Lower leg skin (tissue), 4 donors: Measurements from ENCODE around the gene CNOT1. TPM values are rescaled to one million over a fixed set of nuclear protein-coding genes. Genes with fewer than 3 reads are reported as not detected.

Experiments
- DNase-seq, 2 donors: peaks; one replicate each; pipeline ENCODE4 v3.0.0-alpha.2; 2019; ENCODE audit warnings: low spot score in 2 of 2
- H3K4me3 ChIP-seq: fragments of 200-600 bp; sonication (generic); 2 replicates; pipeline ENCODE4 v1.5.1; 2017; ENCODE audit warnings: mild to moderate bottlenecking, low read depth; ENCODE audit not compliant: poor library complexity, severe bottlenecking
- CTCF ChIP-seq, 3 donors: fragments of 450-650 bp; IDR thresholded peaks; one replicate each; pipeline ENCODE4 v1.5.1; 2016; ENCODE audit warnings: antibody characterized with exemption in 3 of 3, mild to moderate bottlenecking in 3 of 3, moderate library complexity in 2 of 3
- POLR2A ChIP-seq, 2 donors: fragments of 450-650 bp; IDR thresholded peaks; one replicate each; pipeline ENCODE4 v1.6.1; 2016 to 2017; ENCODE audit warnings: antibody characterized with exemption in 2 of 2, mild to moderate bottlenecking in 1 of 2, moderate library complexity in 1 of 2
- WGBS, 2 donors: methylation state at CpG; one replicate each; pipeline ENCODE4 v1.1.5; 2018; 5-methylcytosine and 5-hydroxymethylcytosine counted together
- intact Hi-C: fragments of 100-400 bp; cut with DNase I; formaldehyde crosslinking; loops from one replicate; pipeline ENCODE4 v1.15.0; 2023; ENCODE audit warnings: low total_unique reads
- total RNA-seq, 4 donors: library from RNA; depleted of rRNA; stranded (reverse); fragments of >200 nt; gene quantifications; one replicate each; pipeline ENCODE4 v1.1.0, GENCODE V29; 2016

The CNOT1 gene
- total RNA-seq, 4 donors from 2014 or later = 80.1 to 118 (median 102) TPM

- intact Hi-C loops = no loop called here
- WGBS, 2 donors = 88 to 97% methylated on average over 11 of the region's 11 CpGs
- TF ChIP-seq POLR2A (IDR thresholded peaks at IDR 0.05) (no peak), CTCF (IDR thresholded peaks at IDR 0.05) (no peak)
- no peak overlapping the region for H3K4me3 ChIP-seq
- DNase-seq = no peak
Observed at GRCh38 chr16:58481226-58481869, 148.3 kb downstream of the CNOT1 start.

GRCh38 chr16:58478427-58478826, 151.2 kb downstream of the CNOT1 start:
- no peak overlapping the region for H3K4me3 ChIP-seq
- intact Hi-C loops = no loop called here
- WGBS, 2 donors = 91 to 94% methylated on average over 2 of the region's 2 CpGs
- no peak for DNase-seq
- no peak for TF ChIP-seq POLR2A (IDR thresholded peaks at IDR 0.05)
- no peak for TF ChIP-seq CTCF (IDR thresholded peaks at IDR 0.05)

GRCh38 chr16:58476791-58477190, 152.8 kb downstream of the CNOT1 start:
- H3K4me3 ChIP-seq = no peak overlapping the region
- 34 to 38% methylated on average over 1 of the region's 1 CpG for WGBS, 2 donors
- intact Hi-C loops = no loop called here
- TF ChIP-seq CTCF (IDR thresholded peaks at IDR 0.05) (no peak), POLR2A (IDR thresholded peaks at IDR 0.05) (no peak)
- DNase-seq = no peak

GRCh38 chr16:58475091-58475619, 154.5 kb downstream of the CNOT1 start:
- no peak overlapping the region for H3K4me3 ChIP-seq
- no peak for DNase-seq
- intact Hi-C loops = no loop called here
- TF ChIP-seq CTCF (IDR thresholded peaks at IDR 0.05) (no peak), POLR2A (IDR thresholded peaks at IDR 0.05) (no peak)
- 45 to 60% methylated on average over 4 of the region's 4 CpGs for WGBS, 2 donors

- DNase-seq = no peak
- 76 to 83% methylated on average over 10 of the region's 10 CpGs for WGBS, 2 donors
- intact Hi-C loops = no loop called here
- no peak overlapping the region for H3K4me3 ChIP-seq
- TF ChIP-seq CTCF (IDR thresholded peaks at IDR 0.05) (no peak), POLR2A (IDR thresholded peaks at IDR 0.05) (no peak)
Observed at GRCh38 chr16:58474296-58474695, 155.3 kb downstream of the CNOT1 start.

- intact Hi-C loops = no loop called here
- no peak for DNase-seq
- WGBS, 2 donors = 93 to 99% methylated on average over 3 of the region's 3 CpGs
- TF ChIP-seq POLR2A (IDR thresholded peaks at IDR 0.05) (no peak), CTCF (IDR thresholded peaks at IDR 0.05) (no peak)
- H3K4me3 ChIP-seq = no peak overlapping the region
Observed at GRCh38 chr16:58472827-58473226, 156.8 kb downstream of the CNOT1 start.
